AG09319 (cell line): ENCODE results near the gene CENPL.
"Not testable (repeated sequence)": the region's sequence is repeated elsewhere in the genome, so short reads cannot be mapped to it uniquely, and the experiment has no call there.

Experiments
- DNase-seq: peaks from one replicate; pipeline ENCODE4 v3.0.0-alpha.2; 2010; ENCODE audit warnings: low read depth; ENCODE audit errors: extremely low read depth
- CTCF ChIP-seq: IDR thresholded peaks from 2 replicates; pipeline ENCODE4 v1.5.1; 2011; ENCODE audit warnings: low read depth, mild to moderate bottlenecking, inconsistent platforms, low read length, moderate library complexity

CENPL gene

GRCh38 chr1:173802961-173803360 lies 21.7 kb downstream of the CENPL start:
- DNase-seq: no peak
- TF ChIP-seq CTCF: no peak

- DNase-seq: not testable (repeated sequence)
Observed at GRCh38 chr1:173799995-173800394, 24.7 kb downstream of the CENPL start.

GRCh38 chr1:173798078-173798477 lies 26.6 kb downstream of the CENPL start:
- no peak for DNase-seq
- TF ChIP-seq CTCF: no peak

- no peak for DNase-seq
Observed at GRCh38 chr1:173789841-173790240, 34.8 kb downstream of the CENPL start.

GRCh38 chr1:173784997-173785396 lies 39.7 kb downstream of the CENPL start:
- no peak for TF ChIP-seq CTCF
- DNase-seq: no peak

More at GRCh38 chr1:173789841-173790240, 34.8 kb downstream of the CENPL start:
- TF ChIP-seq CTCF: no peak

GRCh38 chr1:173779936-173780335 lies 44.7 kb downstream of the CENPL start:
- TF ChIP-seq CTCF: no peak
- DNase-seq: no peak

- DNase-seq: no peak
- no peak for TF ChIP-seq CTCF
Observed at GRCh38 chr1:173775578-173776226, 49.0 kb downstream of the CENPL start.

- no peak for TF ChIP-seq CTCF
Observed at GRCh38 chr1:173771560-173771959, 53.1 kb downstream of the CENPL start.

GRCh38 chr1:173770330-173770729 lies 54.4 kb downstream of the CENPL start:
- not testable (repeated sequence) for DNase-seq

More at GRCh38 chr1:173771560-173771959, 53.1 kb downstream of the CENPL start:
- DNase-seq: no peak
